Left lobe of liver (tissue), 2 donors: ENCODE data around the gene TEX11. TPM values are rescaled to one million over a fixed set of nuclear protein-coding genes. Genes with fewer than 3 reads are reported as not detected.

ENCODE experiments used
- ATAC-seq: fragments of 200-7000 bp; cut with Tn5 transposase; one replicate; pipeline ENCODE4 v1.9.1; 2020; ENCODE audit warnings: mild to moderate bottlenecking, moderate library complexity
- DNase-seq: peaks from one replicate; pipeline ENCODE4 v3.0.0-alpha.2; 2020; ENCODE audit warnings: low spot score
- total RNA-seq: library from RNA; stranded (reverse); gene quantifications from one replicate; pipeline ENCODE4 v1.2.1, GENCODE V29; 2021
- donor health status: DM: no; HTN: no; CAD: no; lungs with moderate emphysema.
- donor health status: DM: no; HTN: yes; CAD: no.

TEX11 gene
- total RNA-seq, 1 donor from 2014 or later = not detected

GRCh38 chrX:70504772-70505450 lies 403.6 kb downstream of the TEX11 start:
- ATAC-seq = no peak
- no peak for DNase-seq

GRCh38 chrX:70500826-70501225 lies 407.7 kb downstream of the TEX11 start:
- DNase-seq = no peak
- no peak for ATAC-seq

DNA sequence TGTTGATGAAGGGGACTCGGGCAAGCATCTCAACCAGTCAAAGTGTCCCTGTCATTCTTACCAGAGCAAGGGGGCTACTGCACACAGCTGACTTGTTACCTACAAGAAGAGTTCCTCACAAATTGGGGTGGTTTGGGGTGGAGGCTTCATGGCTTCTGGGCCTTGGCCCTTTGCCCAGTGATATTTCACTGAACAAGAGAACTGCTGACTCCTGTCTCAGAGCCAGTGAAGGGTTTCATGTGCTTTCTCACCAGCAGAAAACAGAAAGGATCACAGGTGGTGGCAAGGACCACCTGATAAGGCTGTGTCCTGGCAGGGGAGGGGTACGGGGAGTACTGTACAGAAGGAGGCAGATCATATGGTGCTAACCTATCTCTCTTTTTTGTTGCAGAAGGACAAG lies 410.4 kb downstream of the TEX11 start:
- ATAC-seq (no peak), DNase-seq (no peak)

DNA sequence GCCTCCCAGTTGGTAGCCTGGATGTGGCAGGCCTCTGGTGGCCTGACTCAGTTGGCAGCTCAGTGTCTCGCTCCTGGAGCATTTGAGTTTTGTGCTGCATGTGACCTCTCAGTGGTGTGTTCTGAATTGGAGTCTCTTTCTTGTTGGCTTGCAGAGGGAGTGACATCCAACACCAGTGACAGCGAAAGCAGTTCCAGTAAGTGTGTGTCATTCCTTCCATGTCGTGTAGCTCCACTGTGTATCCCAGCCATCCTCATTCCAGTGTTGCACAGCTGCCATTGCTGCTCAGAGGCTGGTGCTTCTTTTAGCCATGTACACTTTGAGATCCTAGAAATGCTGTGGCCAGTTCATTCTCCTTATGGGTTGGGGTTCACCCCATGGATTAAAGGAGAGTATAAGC lies 411.5 kb downstream of the TEX11 start:
- ATAC-seq (no peak), DNase-seq (no peak)

- no peak for ATAC-seq
- no peak for DNase-seq
Measured at GRCh38 chrX:70496491-70496890, 412.0 kb downstream of the TEX11 start.

- DNase-seq (no peak), ATAC-seq (no peak)
Measured at GRCh38 chrX:70494441-70494840, 414.1 kb downstream of the TEX11 start.

GRCh38 chrX:70488856-70489255 lies 419.7 kb downstream of the TEX11 start:
- ATAC-seq (no peak), DNase-seq (no peak)

GRCh38 chrX:70485466-70485865 lies 423.0 kb downstream of the TEX11 start:
- ATAC-seq (no peak), DNase-seq (no peak)

DNA sequence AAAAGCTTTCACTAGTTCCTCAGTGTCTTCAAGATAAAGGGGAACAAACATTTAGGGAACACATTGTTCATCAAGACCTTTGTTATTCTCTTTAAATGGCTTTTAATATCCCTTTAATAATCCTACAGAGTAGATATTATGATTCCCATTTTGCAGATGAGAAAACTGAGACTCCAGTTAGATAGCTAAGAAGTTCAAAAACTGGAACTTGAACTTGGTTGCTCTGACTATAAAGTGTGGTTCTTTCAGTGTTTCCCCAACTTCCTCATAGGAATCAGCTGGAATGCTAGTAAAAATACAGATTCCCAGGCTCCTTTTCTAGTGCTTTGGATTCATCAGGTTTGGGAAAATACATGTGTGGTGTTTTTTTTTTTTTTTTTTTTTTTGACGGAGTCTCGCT lies 426.2 kb downstream of the TEX11 start:
- ATAC-seq = no peak
- no peak for DNase-seq

GRCh38 chrX:70481471-70482270 lies 426.8 kb downstream of the TEX11 start:
- no peak for DNase-seq
- ATAC-seq = no peak

DNA sequence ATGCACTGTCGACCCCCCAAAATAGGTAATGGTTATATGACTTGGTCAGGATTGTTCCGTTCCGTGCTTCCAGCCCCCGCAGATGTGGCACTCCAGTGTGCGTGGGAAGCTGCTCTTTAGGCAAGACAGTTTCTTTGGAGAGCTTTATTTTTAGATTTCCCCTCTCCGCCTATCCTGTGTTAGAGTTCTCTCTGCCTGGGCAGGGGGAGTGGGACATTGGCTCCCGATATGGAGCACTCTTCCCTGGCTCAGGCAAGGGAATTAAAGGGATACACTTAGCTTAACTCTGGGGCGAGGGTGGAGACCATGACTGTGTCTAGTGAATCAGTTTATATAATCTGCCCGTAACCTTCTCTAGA lies 427.9 kb downstream of the TEX11 start:
- ATAC-seq = no peak
- no peak for DNase-seq

GRCh38 chrX:70479922-70480659 lies 428.4 kb downstream of the TEX11 start:
- ATAC-seq = no peak
- no peak for DNase-seq

- ATAC-seq (no peak), DNase-seq (no peak)
Measured at GRCh38 chrX:70479247-70479921, 429.1 kb downstream of the TEX11 start.

Other genes with a start within 250 kb of the TEX11 start
- 0.08 TPM for gene SLC7A3, start 22.4 kb upstream of the TEX11 start, total RNA-seq
- gene SNX12, start 159.6 kb upstream of the TEX11 start, total RNA-seq = 19.4 TPM
- 13.2 TPM for gene FOXO4, start 187.1 kb upstream of the TEX11 start, total RNA-seq
- not detected for gene CXorf65, start 198.0 kb upstream of the TEX11 start, total RNA-seq
- 1.9 TPM for gene IL2RG, start 202.9 kb upstream of the TEX11 start, total RNA-seq
- 9.6 TPM for gene MED12, start 209.9 kb upstream of the TEX11 start, total RNA-seq
- 0.20 TPM for gene NLGN3, start 236.1 kb upstream of the TEX11 start, total RNA-seq